Measurements from ENCODE around the gene KAZALD1.

KAZALD1 gene

DNA sequence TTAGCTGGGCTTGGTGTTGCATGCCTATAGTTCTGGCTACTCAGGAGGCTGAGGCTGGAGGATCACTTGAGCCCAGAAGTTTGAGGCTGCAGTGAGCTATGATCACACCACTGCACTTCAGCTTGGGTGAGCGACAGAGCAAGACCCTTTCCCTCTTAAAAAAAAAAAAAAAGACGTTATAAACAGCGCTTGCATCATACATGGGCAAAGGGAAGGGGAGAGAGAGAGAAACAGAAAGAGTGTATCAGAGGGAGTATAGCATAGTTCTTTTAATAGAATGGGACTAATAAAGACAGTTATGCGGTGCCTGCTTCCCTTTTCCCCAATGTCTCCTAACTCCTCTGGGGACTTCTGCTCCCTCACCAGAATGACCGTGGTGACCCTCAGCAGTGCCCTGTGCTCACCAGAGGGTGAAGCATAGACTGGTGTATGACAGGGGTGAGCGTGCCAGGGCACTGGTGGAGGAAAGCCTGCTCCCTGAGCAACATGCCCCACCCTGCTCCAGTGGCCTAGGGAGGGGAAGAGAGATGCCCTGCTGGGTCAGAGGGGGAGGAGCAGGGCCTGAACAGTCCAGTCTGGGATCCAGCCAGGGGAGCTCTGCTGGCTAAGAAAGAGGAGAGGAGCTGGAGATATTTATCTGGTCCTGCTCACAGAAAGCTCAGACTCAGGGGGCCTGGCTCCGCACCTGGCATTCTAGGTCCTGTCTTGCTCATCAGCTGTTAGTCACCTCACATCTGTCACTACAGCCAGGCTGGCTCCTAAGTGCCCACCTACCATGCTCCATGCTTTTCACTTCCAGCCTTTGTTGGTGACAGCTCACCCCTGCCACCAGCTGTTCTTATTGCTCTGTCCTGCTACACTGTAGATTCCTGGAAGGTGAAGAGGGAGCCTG is 33.1 kb upstream of the KAZALD1 start:
- peaks cover 12% of the 10 kb centered on the region for H3K4me1 ChIP-seq (ENCODE audit: control insufficient read depth, low read depth, low read length)
- WGBS (ENCODE audit: extremely low coverage, insufficient coverage, low lambda C conversion rate): no CpG with 5 or more reads among the region's 7 CpGs
- DNase-seq: no peak
- no peak overlapping the region for H3K56ac ChIP-seq (ENCODE audit: low read length)
- H4K5ac ChIP-seq (ENCODE audit: low read length): no peak overlapping the region
- no peak overlapping the region for H3K27ac ChIP-seq (ENCODE audit: low read depth, low read length)
- H3K4ac ChIP-seq (ENCODE audit: low read depth, low read length): no peak overlapping the region
- no peaks in the 10 kb centered on the region for H3K36me3 ChIP-seq (ENCODE audit: control insufficient read depth, insufficient read depth, low read length)
- no peaks in the 10 kb centered on the region for H3K79me1 ChIP-seq (ENCODE audit: low read length)
- H3K18ac ChIP-seq (ENCODE audit: low read length): no peak overlapping the region
- no peak overlapping the region for H3K4me3 ChIP-seq (ENCODE audit: low read length)
- H2BK120ac ChIP-seq (ENCODE audit: low read depth, low read length): no peak overlapping the region
- H2AK5ac ChIP-seq (ENCODE audit: low read length): no peak overlapping the region
- no peak overlapping the region for H2BK15ac ChIP-seq (replicated peaks; ENCODE audit: low read depth)
- no peaks in the 10 kb centered on the region for H3K27me3 ChIP-seq (ENCODE audit: insufficient read depth, low read length, poor library complexity)
- no peak overlapping the region for H3K4me2 ChIP-seq (ENCODE audit: low read length)
- no peak overlapping the region for H4K8ac ChIP-seq (ENCODE audit: low read depth, low read length)
- no peak overlapping the region for H3K9ac ChIP-seq (ENCODE audit: low read length)
- H2BK5ac ChIP-seq (ENCODE audit: low read length): no peak overlapping the region
- H3K79me2 ChIP-seq (ENCODE audit: control insufficient read depth, insufficient read depth, low read length): no peaks in the 10 kb centered on the region
- no peak overlapping the region for H3K23ac ChIP-seq (ENCODE audit: low read length)

DNA sequence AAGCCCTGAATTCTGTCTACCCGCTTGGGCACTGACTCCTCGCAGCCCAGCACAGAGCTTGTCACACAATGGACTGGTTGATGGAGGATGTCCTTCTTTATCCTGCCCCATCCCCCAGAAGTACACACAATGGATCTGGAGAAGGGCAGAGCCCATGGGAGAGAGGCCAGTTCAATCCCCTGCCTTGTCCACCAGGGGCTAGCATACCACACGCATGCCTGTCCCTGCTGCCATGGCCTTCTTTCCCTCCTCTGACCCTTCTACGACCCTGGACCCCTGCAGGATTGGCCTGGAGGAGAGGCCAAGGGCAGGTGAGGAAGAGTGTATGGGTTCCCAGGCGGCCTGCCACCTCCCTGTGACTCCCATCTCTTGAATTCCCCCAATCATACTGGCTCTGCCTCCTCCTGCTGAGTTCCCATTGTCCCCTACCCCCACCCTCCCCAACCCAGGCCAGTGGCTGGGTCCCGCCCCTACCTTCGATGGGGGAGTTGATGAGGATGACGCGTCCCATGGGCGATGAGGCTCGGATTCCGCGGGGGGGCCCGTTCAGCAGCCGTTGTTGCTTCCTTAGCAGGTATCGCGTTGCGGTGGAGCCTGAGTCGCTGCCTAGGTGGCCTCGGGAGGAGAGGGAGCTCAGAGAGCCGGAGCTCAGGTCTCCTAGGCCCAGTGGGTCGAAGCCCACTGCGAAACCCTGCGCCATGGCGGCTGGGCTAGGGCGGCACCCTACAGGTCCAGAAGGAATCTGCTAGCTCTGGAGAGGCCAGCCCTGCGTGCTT is 32.1 kb upstream of the KAZALD1 start:
- H3K9ac ChIP-seq (ENCODE audit: low read length): no peak overlapping the region
- H2AK5ac ChIP-seq (ENCODE audit: low read length): no peak overlapping the region
- H2BK5ac ChIP-seq (ENCODE audit: low read length): no peak overlapping the region
- WGBS (ENCODE audit: extremely low coverage, insufficient coverage, low lambda C conversion rate): no CpG with 5 or more reads among the region's 27 CpGs
- H3K23ac ChIP-seq (ENCODE audit: low read length): no peak overlapping the region
- no peak overlapping the region for H3K56ac ChIP-seq (ENCODE audit: low read length)
- H3K18ac ChIP-seq (ENCODE audit: low read length): no peak overlapping the region
- peaks cover 12% of the 10 kb centered on the region for H3K4me1 ChIP-seq (ENCODE audit: control insufficient read depth, low read depth, low read length)
- no peak overlapping the region for H2BK120ac ChIP-seq (ENCODE audit: low read depth, low read length)
- H4K8ac ChIP-seq (ENCODE audit: low read depth, low read length): no peak overlapping the region
- DNase-seq: peak; percentile 80
- no peak overlapping the region for H3K4me2 ChIP-seq (ENCODE audit: low read length)
- H3K79me2 ChIP-seq (ENCODE audit: control insufficient read depth, insufficient read depth, low read length): no peaks in the 10 kb centered on the region
- H4K5ac ChIP-seq (ENCODE audit: low read length): no peak overlapping the region
- H3K27ac ChIP-seq (ENCODE audit: low read depth, low read length): no peak overlapping the region
- H3K27me3 ChIP-seq (ENCODE audit: insufficient read depth, low read length, poor library complexity): no peaks in the 10 kb centered on the region
- no peak overlapping the region for H2BK15ac ChIP-seq (replicated peaks; ENCODE audit: low read depth)
- H3K36me3 ChIP-seq (ENCODE audit: control insufficient read depth, insufficient read depth, low read length): no peaks in the 10 kb centered on the region
- H3K79me1 ChIP-seq (ENCODE audit: low read length): no peaks in the 10 kb centered on the region
- H3K4ac ChIP-seq (ENCODE audit: low read depth, low read length): no peak overlapping the region
- no peak overlapping the region for H3K4me3 ChIP-seq (ENCODE audit: low read length)

DNA sequence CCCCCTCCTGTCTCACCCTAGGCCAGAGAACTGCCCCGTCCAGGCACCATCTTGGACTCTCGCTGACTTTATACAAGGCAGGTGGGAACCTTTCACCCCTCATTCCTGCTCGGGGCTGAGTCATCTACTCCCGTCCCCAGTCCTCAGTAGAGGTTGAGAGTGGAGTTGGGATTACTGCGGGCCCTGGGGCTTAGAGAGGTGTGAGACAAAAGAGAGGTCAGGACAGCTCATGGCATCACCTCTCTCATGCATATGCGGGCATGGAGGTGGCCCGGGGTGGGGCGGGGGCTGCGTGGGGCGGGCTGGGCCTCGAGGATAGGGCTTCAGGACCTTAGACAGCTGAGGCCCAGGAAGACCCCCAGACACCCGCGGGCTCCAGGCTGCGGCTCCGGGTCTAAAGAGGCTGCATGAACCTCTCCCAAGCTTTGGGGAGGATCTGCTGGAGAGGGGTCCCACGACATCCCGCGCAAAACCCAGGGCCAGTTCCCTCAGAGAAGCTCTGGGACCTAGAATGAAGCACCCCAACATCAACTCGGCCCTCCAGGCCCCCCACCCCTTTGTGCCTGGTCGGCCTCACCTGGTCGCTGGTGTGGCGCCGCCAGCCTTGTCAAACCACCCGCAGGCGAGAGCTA is 31.2 kb upstream of the KAZALD1 start:
- DNase-seq: peak; percentile 91
- Histone ChIP-seq H3K4ac (ENCODE audit: low read depth, low read length) (no peak overlapping the region), H3K36me3 (ENCODE audit: control insufficient read depth, insufficient read depth, low read length) (no peaks in the 10 kb centered on the region), H2AK5ac (ENCODE audit: low read length) (no peak overlapping the region), H4K5ac (ENCODE audit: low read length) (no peak overlapping the region), H3K79me1 (ENCODE audit: low read length) (no peaks in the 10 kb centered on the region), H3K23ac (ENCODE audit: low read length) (no peak overlapping the region), H2BK15ac (replicated peaks; ENCODE audit: low read depth) (no peak overlapping the region), H3K27ac (ENCODE audit: low read depth, low read length) (no peak overlapping the region), H3K79me2 (ENCODE audit: control insufficient read depth, insufficient read depth, low read length) (no peaks in the 10 kb centered on the region), H2BK120ac (ENCODE audit: low read depth, low read length) (no peak overlapping the region), H3K4me1 (ENCODE audit: control insufficient read depth, low read depth, low read length) (peaks cover 12% of the 10 kb centered on the region), H3K18ac (ENCODE audit: low read length) (no peak overlapping the region), H3K4me2 (ENCODE audit: low read length) (peak overlapping the region; percentile 56), H3K27me3 (ENCODE audit: insufficient read depth, low read length, poor library complexity) (no peaks in the 10 kb centered on the region), H3K56ac (ENCODE audit: low read length) (no peak overlapping the region), H2BK5ac (ENCODE audit: low read length) (no peak overlapping the region), H3K9ac (ENCODE audit: low read length) (peak overlapping the region; percentile 20), H4K8ac (ENCODE audit: low read depth, low read length) (no peak overlapping the region), H3K4me3 (ENCODE audit: low read length) (no peak overlapping the region)
- WGBS (ENCODE audit: extremely low coverage, insufficient coverage, low lambda C conversion rate): no CpG with 5 or more reads among the region's 25 CpGs

DNA sequence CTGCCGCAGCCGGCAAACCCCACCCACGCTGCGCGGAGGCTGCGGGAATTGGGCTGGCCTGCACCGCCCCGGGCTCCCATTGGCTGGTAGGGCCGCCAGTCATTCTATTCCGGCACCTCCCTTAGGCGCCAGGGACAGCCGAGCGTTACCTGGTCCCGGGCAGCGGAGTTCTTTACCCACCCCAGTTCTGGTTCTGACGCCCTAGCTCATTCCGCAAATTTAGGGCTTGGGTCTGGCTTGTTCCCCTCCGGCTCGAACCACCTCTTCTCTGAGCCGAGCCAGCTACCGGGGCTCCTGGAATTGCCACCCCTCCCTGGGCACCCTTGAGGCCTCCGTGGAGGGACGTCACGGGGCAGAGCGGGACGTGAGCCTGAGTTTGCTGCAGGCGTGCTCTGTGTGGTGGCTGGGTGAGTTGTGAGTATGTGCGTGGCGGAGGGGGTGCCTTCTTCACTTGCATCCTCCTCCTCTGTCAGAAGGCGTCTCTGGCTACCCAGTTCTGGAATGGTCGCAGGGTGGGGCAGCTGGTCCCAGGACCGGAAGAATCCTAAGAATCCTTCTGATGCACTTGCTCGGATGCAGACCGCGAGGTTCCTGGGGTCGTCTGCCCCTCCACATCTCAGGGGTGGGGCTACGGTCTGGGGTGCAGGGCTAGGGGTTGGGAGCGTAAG is 30.5 kb upstream of the KAZALD1 start, which contains the start of the genes PDZD7 and SFXN3:
Gene PDZD7 (minus strand): TSS at position 2 of the 668 bp plus-strand sequence. CDS start 910 bp downstream, outside the sequence.
Gene SFXN3 (plus strand): TSS at position 107 of the 668 bp plus-strand sequence. CDS start 3,461 bp downstream, outside the sequence.
- peak; percentile 95 for DNase-seq
- Histone ChIP-seq H4K5ac (ENCODE audit: low read length) (no peak within 1 kb of the TSS), H3K27me3 (ENCODE audit: insufficient read depth, low read length, poor library complexity) (no peaks in the 10 kb centered on the region), H2BK15ac (replicated peaks; ENCODE audit: low read depth) (no peak within 1 kb of the TSS), H3K4me2 (ENCODE audit: low read length) (peak within 1 kb of the TSS; percentile 95), H3K56ac (ENCODE audit: low read length) (peak within 1 kb of the TSS; percentile 64), H3K79me1 (ENCODE audit: low read length) (no peaks in the 10 kb centered on the region), H3K4me3 (ENCODE audit: low read length) (peak within 1 kb of the TSS; percentile 33), H3K79me2 (ENCODE audit: control insufficient read depth, insufficient read depth, low read length) (no peaks in the 10 kb centered on the region), H3K23ac (ENCODE audit: low read length) (no peak within 1 kb of the TSS), H3K18ac (ENCODE audit: low read length) (no peak within 1 kb of the TSS), H3K4me1 (ENCODE audit: control insufficient read depth, low read depth, low read length) (peaks cover 12% of the 10 kb centered on the region), H2BK120ac (ENCODE audit: low read depth, low read length) (no peak within 1 kb of the TSS), H2BK5ac (ENCODE audit: low read length) (no peak within 1 kb of the TSS), H3K27ac (ENCODE audit: low read depth, low read length) (no peak within 1 kb of the TSS), H3K4ac (ENCODE audit: low read depth, low read length) (no peak within 1 kb of the TSS), H3K36me3 (ENCODE audit: control insufficient read depth, insufficient read depth, low read length) (no peaks in the 10 kb centered on the region), H4K8ac (ENCODE audit: low read depth, low read length) (no peak within 1 kb of the TSS), H3K9ac (ENCODE audit: low read length) (peak within 1 kb of the TSS; percentile 58), H2AK5ac (ENCODE audit: low read length) (no peak within 1 kb of the TSS)
- no CpG with 5 or more reads among the region's 38 CpGs for WGBS (ENCODE audit: extremely low coverage, insufficient coverage, low lambda C conversion rate)

DNA sequence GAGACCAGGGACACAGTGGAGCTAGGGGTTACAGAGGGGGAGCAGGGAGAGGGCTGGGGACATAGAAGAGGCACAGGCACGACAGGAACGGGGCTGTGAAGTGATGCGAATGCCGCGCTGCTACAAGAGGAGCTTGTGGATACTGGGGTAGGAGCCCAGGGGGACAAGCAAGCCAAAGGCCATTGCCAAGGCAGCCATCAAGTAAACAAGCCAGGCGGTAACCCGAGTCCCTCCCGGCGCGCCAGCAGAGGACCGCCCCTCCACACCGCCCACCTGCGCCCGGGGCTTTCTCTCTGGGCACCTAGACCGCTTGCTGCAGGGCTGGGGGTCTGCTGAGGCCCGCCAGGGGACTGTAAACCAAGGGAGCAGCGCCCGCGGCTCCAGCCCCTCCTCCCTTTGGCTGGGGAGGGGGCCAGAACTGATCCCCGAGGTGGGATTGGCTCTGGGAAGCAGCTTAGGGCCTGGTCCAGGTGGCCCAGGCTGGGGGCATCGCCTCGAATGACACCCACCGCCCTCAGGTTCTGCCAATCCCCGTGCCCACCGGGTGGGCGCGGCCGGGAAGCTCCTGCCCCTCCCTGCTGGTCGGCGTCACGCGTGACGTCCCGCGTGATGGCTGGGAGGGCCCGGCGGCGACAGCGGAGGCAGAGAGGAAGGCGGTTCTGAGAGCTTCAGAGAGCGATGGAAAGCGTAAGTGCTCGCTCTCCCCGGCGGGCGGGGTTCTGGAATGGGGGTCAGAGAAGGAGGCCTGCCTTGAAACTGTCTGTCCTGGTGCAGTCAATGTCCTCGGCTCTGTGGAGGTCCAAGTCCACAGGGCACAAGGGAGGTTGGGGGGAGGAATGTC is 29.8 kb upstream of the KAZALD1 start:
- Histone ChIP-seq H3K4me2 (ENCODE audit: low read length) (peak overlapping the region; percentile 95), H3K79me1 (ENCODE audit: low read length) (no peaks in the 10 kb centered on the region), H3K4me1 (ENCODE audit: control insufficient read depth, low read depth, low read length) (peaks cover 12% of the 10 kb centered on the region), H3K27ac (ENCODE audit: low read depth, low read length) (no peak overlapping the region), H2BK120ac (ENCODE audit: low read depth, low read length) (no peak overlapping the region), H3K4me3 (ENCODE audit: low read length) (no peak overlapping the region), H4K8ac (ENCODE audit: low read depth, low read length) (no peak overlapping the region), H3K23ac (ENCODE audit: low read length) (no peak overlapping the region), H3K18ac (ENCODE audit: low read length) (no peak overlapping the region), H3K4ac (ENCODE audit: low read depth, low read length) (no peak overlapping the region), H3K79me2 (ENCODE audit: control insufficient read depth, insufficient read depth, low read length) (no peaks in the 10 kb centered on the region), H3K56ac (ENCODE audit: low read length) (peak overlapping the region; percentile 64), H2BK5ac (ENCODE audit: low read length) (no peak overlapping the region), H3K27me3 (ENCODE audit: insufficient read depth, low read length, poor library complexity) (no peaks in the 10 kb centered on the region), H2AK5ac (ENCODE audit: low read length) (no peak overlapping the region), H2BK15ac (replicated peaks; ENCODE audit: low read depth) (no peak overlapping the region), H3K9ac (ENCODE audit: low read length) (peak overlapping the region; percentile 30), H4K5ac (ENCODE audit: low read length) (no peak overlapping the region), H3K36me3 (ENCODE audit: control insufficient read depth, insufficient read depth, low read length) (no peaks in the 10 kb centered on the region)
- no CpG with 5 or more reads among the region's 47 CpGs for WGBS (ENCODE audit: extremely low coverage, insufficient coverage, low lambda C conversion rate)
- DNase-seq: peak; percentile 82
